GM18499 (cell line): ENCODE results near the gene DAB2IP.

Experiments
- ATAC-seq: cut with Tn5 transposase; IDR thresholded peaks from one replicate; pipeline ENCODE4 v1.9.1; 2021; ENCODE audit warnings: moderate number of reproducible peaks; ENCODE audit not compliant: insufficient read depth, unreplicated experiment

The DAB2IP gene

GRCh38 chr9:121809356-121810050 lies 158.1 kb downstream of the DAB2IP start:
- no peak for ATAC-seq

GRCh38 chr9:121810489-121810888 lies 159.1 kb downstream of the DAB2IP start:
- ATAC-seq = no peak

- ATAC-seq = no peak
Measured at GRCh38 chr9:121811140-121811539, 159.7 kb downstream of the DAB2IP start.

- no peak for ATAC-seq
Measured at GRCh38 chr9:121811751-121812150, 160.3 kb downstream of the DAB2IP start.

- no peak for ATAC-seq
Measured at GRCh38 chr9:121812159-121812735, 160.8 kb downstream of the DAB2IP start.

GRCh38 chr9:121813519-121814210 lies 162.2 kb downstream of the DAB2IP start:
- no peak for ATAC-seq

GRCh38 chr9:121814594-121814993 lies 163.2 kb downstream of the DAB2IP start:
- no peak for ATAC-seq

- no peak for ATAC-seq
Measured at GRCh38 chr9:121815084-121815483, 163.7 kb downstream of the DAB2IP start.

GRCh38 chr9:121815546-121816448 lies 164.4 kb downstream of the DAB2IP start:
- no peak for ATAC-seq

GRCh38 chr9:121816449-121816817 lies 165.0 kb downstream of the DAB2IP start:
- no peak for ATAC-seq

GRCh38 chr9:121816845-121817450 lies 165.5 kb downstream of the DAB2IP start:
- no peak for ATAC-seq

GRCh38 chr9:121817476-121817875 lies 166.0 kb downstream of the DAB2IP start:
- ATAC-seq = no peak

GRCh38 chr9:121818016-121818661 lies 166.7 kb downstream of the DAB2IP start:
- no peak for ATAC-seq

- no peak for ATAC-seq
Measured at GRCh38 chr9:121818841-121819427, 167.5 kb downstream of the DAB2IP start.

- no peak for ATAC-seq
Measured at GRCh38 chr9:121819428-121820231, 168.2 kb downstream of the DAB2IP start.

GRCh38 chr9:121820286-121821005 lies 169.0 kb downstream of the DAB2IP start:
- no peak for ATAC-seq

GRCh38 chr9:121821326-121821725 lies 169.9 kb downstream of the DAB2IP start:
- no peak for ATAC-seq
